ENCODE results near the gene ELOB.
"Not testable (repeated sequence)": the region's sequence is repeated elsewhere in the genome, so short reads cannot be mapped to it uniquely, and the experiment has no call there.

ELOB gene

DNA sequence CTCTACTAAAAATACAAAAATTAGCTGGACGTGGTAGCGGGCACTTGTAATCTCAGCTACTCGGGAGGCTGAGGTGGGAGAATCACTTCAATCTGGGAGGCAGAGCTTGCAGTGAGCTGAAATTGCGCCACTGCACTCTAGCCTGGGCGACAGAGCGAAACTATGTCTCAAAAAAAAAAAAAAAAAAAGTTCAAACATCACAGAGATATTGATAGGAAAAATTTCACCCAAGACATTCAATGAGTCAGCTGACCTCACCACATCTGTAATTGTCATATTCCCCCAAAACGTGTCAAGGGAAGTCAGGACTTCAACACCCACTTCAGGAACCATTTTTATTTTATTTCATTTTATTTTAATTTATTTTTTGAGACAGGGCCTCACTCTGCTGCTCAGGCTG, 49.0 kb downstream of the ELOB start:
- no peak overlapping the region for H3K4me2 ChIP-seq (ENCODE audit: low read depth, low read length, poor library complexity, severe bottlenecking)

GRCh38 chr16:2726923-2727322, 50.2 kb downstream of the ELOB start:
- no peaks in the 10 kb centered on the region for H3K4me1 ChIP-seq (ENCODE audit: insufficient read depth, low read length, poor library complexity, severe bottlenecking)
- H3K4me3 ChIP-seq (ENCODE audit: low read length, poor library complexity, severe bottlenecking): no peak overlapping the region

More for the DNA sequence above, 49.0 kb downstream of the ELOB start:
- Histone ChIP-seq H4K20me1 (ENCODE audit: insufficient read depth, low read length, poor library complexity, severe bottlenecking) (no peaks in the 10 kb centered on the region), H3K9ac (ENCODE audit: low read depth, low read length, poor library complexity, severe bottlenecking) (no peak overlapping the region), H3K4me1 (ENCODE audit: insufficient read depth, low read length, poor library complexity, severe bottlenecking) (no peaks in the 10 kb centered on the region), H3K9me3 (ENCODE audit: insufficient read depth, low read depth, low read length) (no peaks in the 10 kb centered on the region), H3K27me3 (ENCODE audit: insufficient read depth, low read length, poor library complexity, severe bottlenecking) (no peaks in the 10 kb centered on the region), H3K9me2 (replicated peaks; ENCODE audit: low read depth, low read length) (no peaks in the 10 kb centered on the region), H3K36me3 (ENCODE audit: insufficient read depth, low read length) (no peaks in the 10 kb centered on the region), H3K4me3 (ENCODE audit: low read length, poor library complexity, severe bottlenecking) (no peak overlapping the region), H3F3A (ENCODE audit: low read depth) (no peaks in the 10 kb centered on the region), H2AFZ (ENCODE audit: low read length) (no peak overlapping the region), H3K79me2 (ENCODE audit: insufficient read depth, low read length) (no peaks in the 10 kb centered on the region)
- TF ChIP-seq EZH2phosphoT487 (IDR thresholded peaks at IDR 0.05; ENCODE audit: borderline replicate concordance) (no peak), CTCF (conservative IDR thresholded peaks at IDR 0.05; ENCODE audit: low read length) (no peak)

GRCh38 chr16:2724816-2725348, 52.2 kb downstream of the ELOB start:
- Histone ChIP-seq H3K9ac (ENCODE audit: low read depth, low read length, poor library complexity, severe bottlenecking) (no peak overlapping the region), H3K36me3 (ENCODE audit: insufficient read depth, low read length) (no peaks in the 10 kb centered on the region), H3K4me1 (ENCODE audit: insufficient read depth, low read length, poor library complexity, severe bottlenecking) (no peaks in the 10 kb centered on the region), H3K79me2 (ENCODE audit: insufficient read depth, low read length) (no peaks in the 10 kb centered on the region), H2AFZ (ENCODE audit: low read length) (no peak overlapping the region), H3K4me2 (ENCODE audit: low read depth, low read length, poor library complexity, severe bottlenecking) (no peak overlapping the region), H3K4me3 (ENCODE audit: low read length, poor library complexity, severe bottlenecking) (no peak overlapping the region), H4K20me1 (ENCODE audit: insufficient read depth, low read length, poor library complexity, severe bottlenecking) (no peaks in the 10 kb centered on the region), H3K27me3 (ENCODE audit: insufficient read depth, low read length, poor library complexity, severe bottlenecking) (no peaks in the 10 kb centered on the region), H3F3A (ENCODE audit: low read depth) (no peaks in the 10 kb centered on the region), H3K9me3 (ENCODE audit: insufficient read depth, low read depth, low read length) (no peaks in the 10 kb centered on the region), H3K9me2 (replicated peaks; ENCODE audit: low read depth, low read length) (no peaks in the 10 kb centered on the region)
- no peak for TF ChIP-seq EZH2phosphoT487 (IDR thresholded peaks at IDR 0.05; ENCODE audit: borderline replicate concordance)

More at GRCh38 chr16:2726923-2727322, 50.2 kb downstream of the ELOB start:
- Histone ChIP-seq H3K9me3 (ENCODE audit: insufficient read depth, low read depth, low read length) (no peaks in the 10 kb centered on the region), H3K9ac (ENCODE audit: low read depth, low read length, poor library complexity, severe bottlenecking) (no peak overlapping the region), H3F3A (ENCODE audit: low read depth) (no peaks in the 10 kb centered on the region), H3K9me2 (replicated peaks; ENCODE audit: low read depth, low read length) (no peaks in the 10 kb centered on the region), H3K4me2 (ENCODE audit: low read depth, low read length, poor library complexity, severe bottlenecking) (no peak overlapping the region), H2AFZ (ENCODE audit: low read length) (no peak overlapping the region), H4K20me1 (ENCODE audit: insufficient read depth, low read length, poor library complexity, severe bottlenecking) (no peaks in the 10 kb centered on the region), H3K27me3 (ENCODE audit: insufficient read depth, low read length, poor library complexity, severe bottlenecking) (no peaks in the 10 kb centered on the region), H3K36me3 (ENCODE audit: insufficient read depth, low read length) (no peaks in the 10 kb centered on the region), H3K79me2 (ENCODE audit: insufficient read depth, low read length) (no peaks in the 10 kb centered on the region)
- TF ChIP-seq EZH2phosphoT487 (IDR thresholded peaks at IDR 0.05; ENCODE audit: borderline replicate concordance) (no peak), CTCF (conservative IDR thresholded peaks at IDR 0.05; ENCODE audit: low read length) (no peak)

- Histone ChIP-seq H3K27me3 (ENCODE audit: insufficient read depth, low read length, poor library complexity, severe bottlenecking) (no peaks in the 10 kb centered on the region), H4K20me1 (ENCODE audit: insufficient read depth, low read length, poor library complexity, severe bottlenecking) (no peaks in the 10 kb centered on the region), H3K4me1 (ENCODE audit: insufficient read depth, low read length, poor library complexity, severe bottlenecking) (no peaks in the 10 kb centered on the region), H3K4me2 (ENCODE audit: low read depth, low read length, poor library complexity, severe bottlenecking) (no peak overlapping the region), H3K9me2 (replicated peaks; ENCODE audit: low read depth, low read length) (no peaks in the 10 kb centered on the region), H3K36me3 (ENCODE audit: insufficient read depth, low read length) (no peaks in the 10 kb centered on the region), H3K9ac (ENCODE audit: low read depth, low read length, poor library complexity, severe bottlenecking) (no peak overlapping the region), H2AFZ (ENCODE audit: low read length) (no peak overlapping the region), H3K79me2 (ENCODE audit: insufficient read depth, low read length) (no peaks in the 10 kb centered on the region), H3K9me3 (ENCODE audit: insufficient read depth, low read depth, low read length) (no peaks in the 10 kb centered on the region), H3F3A (ENCODE audit: low read depth) (no peaks in the 10 kb centered on the region), H3K4me3 (ENCODE audit: low read length, poor library complexity, severe bottlenecking) (no peak overlapping the region)
- TF ChIP-seq CTCF (conservative IDR thresholded peaks at IDR 0.05; ENCODE audit: low read length): no peak
- no peak for TF ChIP-seq EZH2phosphoT487 (IDR thresholded peaks at IDR 0.05; ENCODE audit: borderline replicate concordance)
Observed at GRCh38 chr16:2724088-2724676, 52.9 kb downstream of the ELOB start.

GRCh38 chr16:2721634-2722173, 55.4 kb downstream of the ELOB start:
- not testable (repeated sequence) for H3F3A ChIP-seq (ENCODE audit: low read depth); H3K9me2 ChIP-seq (replicated peaks; ENCODE audit: low read depth, low read length); H3K9me3 ChIP-seq (ENCODE audit: insufficient read depth, low read depth, low read length); H4K20me1 ChIP-seq (ENCODE audit: insufficient read depth, low read length, poor library complexity, severe bottlenecking); H3K36me3 ChIP-seq (ENCODE audit: insufficient read depth, low read length); H3K27me3 ChIP-seq (ENCODE audit: insufficient read depth, low read length, poor library complexity, severe bottlenecking); H3K79me2 ChIP-seq (ENCODE audit: insufficient read depth, low read length)
- peak overlapping the region; percentile 62 for H3K9ac ChIP-seq (ENCODE audit: low read depth, low read length, poor library complexity, severe bottlenecking)
- peak overlapping the region; percentile 74 for H3K4me3 ChIP-seq (ENCODE audit: low read length, poor library complexity, severe bottlenecking)
- peaks cover 21% of the 10 kb centered on the region for H3K4me1 ChIP-seq (ENCODE audit: insufficient read depth, low read length, poor library complexity, severe bottlenecking)
- H2AFZ ChIP-seq (ENCODE audit: low read length): peak overlapping the region; percentile 87
- H3K4me2 ChIP-seq (ENCODE audit: low read depth, low read length, poor library complexity, severe bottlenecking): peak overlapping the region; percentile 64
